K562 (cell line): ENCODE results near the gene ZNF501. TPM values are rescaled to one million over a fixed set of nuclear protein-coding genes. Genes with fewer than 3 reads are reported as not detected.

Experiments
- ARHGAP35 ChIP-seq: fragments of 450-650 bp; IDR thresholded peaks from 2 replicates; pipeline ENCODE4 v1.6.1; 2018; ENCODE audit not compliant: partially characterized antibody
- ASH1L ChIP-seq: fragments of 450-650 bp; IDR thresholded peaks from 2 replicates; pipeline ENCODE4 v1.6.1; 2018; ENCODE audit warnings: borderline replicate concordance, mild to moderate bottlenecking, low read depth; ENCODE audit not compliant: partially characterized antibody
- BCOR ChIP-seq: fragments of 450-650 bp; IDR thresholded peaks from 2 replicates; pipeline ENCODE4 v1.6.1; 2016
- CEBPB ChIP-seq: fragments of 450-650 bp; IDR thresholded peaks from 2 replicates; pipeline ENCODE4 v1.6.1; 2016; ENCODE audit warnings: missing genetic modification characterization, missing compliant biosample characterization
- COPS2 ChIP-seq: fragments of 450-650 bp; conservative IDR thresholded peaks from 2 replicates; pipeline ENCODE4 v1.6.1; 2016; ENCODE audit warnings: mild to moderate bottlenecking, moderate library complexity
- E2F8 ChIP-seq: fragments of 450-650 bp; IDR thresholded peaks from 2 replicates; pipeline ENCODE4 v1.7.1; 2018; ENCODE audit warnings: mild to moderate bottlenecking, low read depth; ENCODE audit not compliant: partially characterized antibody
- ELK1 ChIP-seq: sonication (generic); formaldehyde crosslinking; IDR thresholded peaks from 2 replicates; pipeline ENCODE4 v1.8.1; 2022; ENCODE audit warnings: missing genetic modification reagents
- MLLT1 ChIP-seq, 2 experiments: fragments of 450-650 bp; IDR thresholded peaks; 2 replicates each; pipeline ENCODE4 v1.6.1; 2016
- NEUROD1 ChIP-seq: fragments of 150-350 bp; IDR thresholded peaks from 2 replicates; pipeline ENCODE4 v1.6.1; 2014; ENCODE audit warnings: borderline replicate concordance, low read length, low read depth; ENCODE audit not compliant: partially characterized antibody
- PTRF ChIP-seq: fragments of 450-650 bp; IDR thresholded peaks from 2 replicates; pipeline ENCODE4 v1.6.1; 2016; ENCODE audit warnings: mild to moderate bottlenecking, missing genetic modification characterization, missing compliant biosample characterization
- SIN3A ChIP-seq, 2 experiments: fragments of 150-350 bp in 1 of 2; IDR thresholded peaks; 2 replicates each; pipeline ENCODE4 v1.6.1; 2011 to 2016; ENCODE audit warnings: borderline replicate concordance in 2 of 2, low read depth in 2 of 2, low read length in 2 of 2, mild to moderate bottlenecking in 2 of 2, moderate library complexity in 2 of 2; ENCODE audit not compliant: control insufficient read depth in 1 of 2
- SMAD4 ChIP-seq: fragments of 250-450 bp; sonication (Bioruptor Pico); conservative IDR thresholded peaks from 2 replicates; pipeline ENCODE4 v1.8.0; 2021; ENCODE audit warnings: inconsistent platforms, mild to moderate bottlenecking, moderate library complexity
- SRSF1 ChIP-seq: fragments of 200-400 bp; formaldehyde crosslinking; IDR thresholded peaks from 2 replicates; pipeline ENCODE4 v1.6.1; 2017; ENCODE audit warnings: mild to moderate bottlenecking, low read depth, low read length, moderate library complexity
- ZBED1 ChIP-seq: IDR thresholded peaks from 2 replicates; pipeline ENCODE4 v1.6.1; 2014
- ZC3H11A ChIP-seq: IDR thresholded peaks from 2 replicates; pipeline ENCODE4 v1.6.1; 2012; ENCODE audit warnings: low read depth, low read length, improper control_type of control experiment
- ZHX1 ChIP-seq: fragments of 150-350 bp; conservative IDR thresholded peaks from 2 replicates; pipeline ENCODE4 v1.6.1; 2014; ENCODE audit warnings: low read length
- ZNF324 ChIP-seq: fragments of 250-450 bp; sonication (Bioruptor Pico); IDR thresholded peaks from 2 replicates; pipeline ENCODE4 v1.4.0; 2020; ENCODE audit warnings: mild to moderate bottlenecking
- ZNF41 ChIP-seq: fragments of 250-450 bp; sonication (Bioruptor Pico); conservative IDR thresholded peaks from 2 replicates; pipeline ENCODE4 v1.4.0; 2020; ENCODE audit warnings: mild to moderate bottlenecking
- ZNF444 ChIP-seq: fragments of 250-450 bp; sonication (Bioruptor Pico); IDR thresholded peaks from 2 replicates; pipeline ENCODE4 v1.4.0; 2020; ENCODE audit warnings: mild to moderate bottlenecking, moderate library complexity
- polyA plus RNA-seq, 8 experiments: library from polyadenylated mRNA; depleted of rRNA in 4 of 8; stranded (reverse) in 5 of 8; unstranded in 3 of 8; fragments of >200 nt; fragmentation: Nextera tagmentation in 2 of 8; fragmentation: Illumina TruSeq in 1 of 8; extraction: Ambion mirVana in 2 of 8; extraction: Trizol in 1 of 8; gene quantifications; 2 replicates each; pipeline versions ENCODE4 v1.2.1 to v1.2.3, GENCODE V29; 2011 to 2014; ENCODE audit warnings: inconsistent platforms in 1 of 8, missing spikeins in 1 of 8
- total RNA-seq, 7 experiments: library from RNA; depleted of rRNA in 6 of 7; stranded (reverse); fragments of >200 nt in 6 of 7; fragmentation: Illumina TruSeq in 2 of 7; extraction: Trizol in 2 of 7; gene quantifications; 2 replicates each; pipeline versions ENCODE4 v1.2.1 to v1.2.3, GENCODE V29; 2011 to 2021; ENCODE audit warnings: low replicate concordance in 1 of 7

ZNF501 gene
- total and polyA plus RNA-seq, 9 of the 15 experiments (the other 6 are each of a cell fraction or from before 2014, with no cell fraction given), result 1.2 to 6.5 (median 3.7) TPM

- TF ChIP-seq NEUROD1 (no peak), COPS2 (no peak), SMAD4 (CRISPR knock-in tag) (no peak), ZBED1 (no peak), ASH1L (peak; percentile 26), E2F8 (peak; percentile 38), SIN3A (IDR thresholded peaks at IDR 0.05; ENCODE audit: borderline replicate concordance in 2 of 2, control insufficient read depth in 1 of 2, low read depth in 2 of 2, low read length in 2 of 2) (no peak), BCOR (peak; percentile 47; the same call in 1 of the 2 replicates), ZHX1 (no peak), ZNF41 (CRISPR knock-in tag) (no peak), CEBPB (tag) (peak; percentile 15; the same call in 1 of the 2 replicates), ZNF444 (CRISPR knock-in tag) (no peak), MLLT1 (IDR thresholded peaks at IDR 0.05) (peak in 1 of 2 experiments; percentile 1; a peak in 1 of 4 replicates), ARHGAP35 (peak; percentile 57), ZNF324 (CRISPR knock-in tag) (no peak), ZC3H11A (no peak), PTRF (tag) (no peak), ELK1 (CRISPR knock-in tag) (no peak), SRSF1 (no peak)
These were observed 32.8 kb downstream of the ZNF501 start (continued) for GRCh38 chr3:44762170-44762677.
